HG03571 (cell line): Measurements from ENCODE around the gene SLX9.

Source experiments
- ATAC-seq: cut with Tn5 transposase; IDR thresholded peaks from one replicate; pipeline ENCODE4 v1.9.1; 2021; ENCODE audit not compliant: unreplicated experiment

SLX9 gene

GRCh38 chr21:44957901-44958451 lies 18.1 kb downstream of the SLX9 start:
- no peak for ATAC-seq

GRCh38 chr21:44958471-44959191 lies 18.8 kb downstream of the SLX9 start:
- ATAC-seq, result no peak

- ATAC-seq, result no peak
Measured at GRCh38 chr21:44959376-44960091, 19.7 kb downstream of the SLX9 start.

- no peak for ATAC-seq
Measured at GRCh38 chr21:44960141-44961092, 20.6 kb downstream of the SLX9 start.

- no peak for ATAC-seq
Measured at GRCh38 chr21:44962403-44962966, 22.7 kb downstream of the SLX9 start.

- no peak for ATAC-seq
Measured at GRCh38 chr21:44964381-44964780, 24.6 kb downstream of the SLX9 start.

GRCh38 chr21:44965251-44966022 lies 25.6 kb downstream of the SLX9 start:
- ATAC-seq, result no peak

- ATAC-seq, result no peak
Measured at GRCh38 chr21:44966135-44967081, 26.6 kb downstream of the SLX9 start.

- no peak for ATAC-seq
Measured at GRCh38 chr21:44967082-44968047, 27.5 kb downstream of the SLX9 start.

- ATAC-seq, result no peak
Measured at GRCh38 chr21:44969066-44969670, 29.3 kb downstream of the SLX9 start.

- no peak for ATAC-seq
Measured at GRCh38 chr21:44969931-44970755, 30.3 kb downstream of the SLX9 start.

GRCh38 chr21:44970766-44971671 lies 31.2 kb downstream of the SLX9 start:
- no peak for ATAC-seq

GRCh38 chr21:44971672-44971995 lies 31.8 kb downstream of the SLX9 start:
- no peak for ATAC-seq

- no peak for ATAC-seq
Measured at GRCh38 chr21:44972301-44972814, 32.5 kb downstream of the SLX9 start.

GRCh38 chr21:44972821-44973220 lies 33.0 kb downstream of the SLX9 start:
- no peak for ATAC-seq
